ENCODE results near the gene SETD6. TPM values are rescaled to one million over a fixed set of nuclear protein-coding genes. Genes with fewer than 3 reads are reported as not detected.

Gene SETD6
- total RNA-seq, 2 donors from 2014 or later = 37.2 to 42.3 TPM

DNA sequence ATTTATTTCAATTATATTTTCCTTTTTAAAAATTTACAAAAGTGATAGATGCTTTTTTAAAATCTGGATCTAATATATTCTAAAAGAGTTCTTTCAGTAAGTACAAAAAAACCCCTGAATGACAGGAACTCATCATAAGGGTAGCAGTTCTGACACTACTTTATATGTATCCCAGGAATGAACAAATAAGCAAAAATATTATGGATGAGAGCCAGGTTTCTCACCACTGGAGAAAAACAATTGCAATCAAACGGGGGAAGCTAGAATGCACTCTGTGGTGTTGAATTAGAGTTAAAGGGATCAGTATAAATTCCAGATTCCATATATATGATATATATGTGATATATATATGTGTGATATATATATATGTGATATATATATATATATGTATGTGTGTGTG is 38.5 kb upstream of the SETD6 start:
- Mint-ChIP-seq H3K27me3 (ENCODE audit: insufficient read depth) (no peaks in the 10 kb centered on the region), H3K4me3 (no peak overlapping the region), H3K27ac (no peak overlapping the region), H3K36me3 (ENCODE audit: low read depth) (peaks cover 20% of the 10 kb centered on the region), H3K9me3 (peaks cover 5% of the 10 kb centered on the region), H3K4me1 (peaks cover 33% of the 10 kb centered on the region)
- Histone ChIP-seq H3K27ac (ENCODE audit: low read depth, low read length) (no peak overlapping the region), H3K36me3 (ENCODE audit: control insufficient read depth, insufficient read depth, low read length) (peaks cover 8% of the 10 kb centered on the region), H3K27me3 (ENCODE audit: control insufficient read depth, insufficient read depth, low read length, poor library complexity, severe bottlenecking) (no peaks in the 10 kb centered on the region), H3K9me3 (ENCODE audit: control insufficient read depth, low read length) (peaks cover 4% of the 10 kb centered on the region), H3K9ac (ENCODE audit: extremely low read depth, low read length, poor library complexity, severe bottlenecking) (no peak overlapping the region), H3K4me1 (ENCODE audit: control insufficient read depth, insufficient read depth, low read length) (peaks cover 21% of the 10 kb centered on the region), H3K4me3 (ENCODE audit: low read length) (no peak overlapping the region)
- DNase-seq = no peak
- WGBS, 2 experiments (ENCODE audit: insufficient coverage in 1 of 2, insufficient read length in 1 of 2) = 100% methylated on average over 1 of the region's 1 CpG; no CpG with 5 or more reads in 1 of the 2 experiments
- TF ChIP-seq, protein P1, sequence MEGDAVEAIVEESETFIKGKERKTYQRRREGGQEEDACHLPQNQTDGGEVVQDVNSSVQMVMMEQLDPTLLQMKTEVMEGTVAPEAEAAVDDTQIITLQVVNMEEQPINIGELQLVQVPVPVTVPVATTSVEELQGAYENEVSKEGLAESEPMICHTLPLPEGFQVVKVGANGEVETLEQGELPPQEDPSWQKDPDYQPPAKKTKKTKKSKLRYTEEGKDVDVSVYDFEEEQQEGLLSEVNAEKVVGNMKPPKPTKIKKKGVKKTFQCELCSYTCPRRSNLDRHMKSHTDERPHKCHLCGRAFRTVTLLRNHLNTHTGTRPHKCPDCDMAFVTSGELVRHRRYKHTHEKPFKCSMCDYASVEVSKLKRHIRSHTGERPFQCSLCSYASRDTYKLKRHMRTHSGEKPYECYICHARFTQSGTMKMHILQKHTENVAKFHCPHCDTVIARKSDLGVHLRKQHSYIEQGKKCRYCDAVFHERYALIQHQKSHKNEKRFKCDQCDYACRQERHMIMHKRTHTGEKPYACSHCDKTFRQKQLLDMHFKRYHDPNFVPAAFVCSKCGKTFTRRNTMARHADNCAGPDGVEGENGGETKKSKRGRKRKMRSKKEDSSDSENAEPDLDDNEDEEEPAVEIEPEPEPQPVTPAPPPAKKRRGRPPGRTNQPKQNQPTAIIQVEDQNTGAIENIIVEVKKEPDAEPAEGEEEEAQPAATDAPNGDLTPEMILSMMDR (conservative IDR thresholded peaks at IDR 0.05) = no peak

DNA sequence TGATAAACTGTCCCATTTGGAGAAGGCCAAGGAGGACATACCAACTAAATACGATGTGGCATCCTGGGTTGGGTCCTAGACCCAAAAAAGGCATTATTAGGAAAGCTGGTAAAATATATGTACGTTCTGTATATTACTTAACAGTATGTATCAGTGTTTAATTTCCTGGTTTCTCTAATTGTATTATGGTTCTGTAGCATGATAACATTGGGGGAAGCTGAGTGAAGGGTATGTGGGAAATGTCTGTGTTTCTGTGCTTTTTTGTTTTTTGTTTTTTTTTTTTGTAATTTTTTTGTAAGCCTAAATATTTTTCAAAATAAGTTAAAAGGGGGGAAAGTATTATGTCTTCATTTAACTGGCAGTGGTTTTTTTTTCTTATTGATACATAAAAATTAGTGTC is 36.9 kb upstream of the SETD6 start:
- H3K27ac ChIP-seq (ENCODE audit: low read depth, low read length) = no peak overlapping the region
- WGBS, 2 experiments (ENCODE audit: insufficient coverage in 1 of 2, insufficient read length in 1 of 2) = 92 to 94% methylated on average over 2 of the region's 2 CpGs
- DNase-seq = no peak
- H3K4me1 ChIP-seq (ENCODE audit: control insufficient read depth, insufficient read depth, low read length) = peaks cover 9% of the 10 kb centered on the region
- Mint-ChIP-seq H3K27me3 (ENCODE audit: insufficient read depth) (no peaks in the 10 kb centered on the region), H3K4me3 (no peak overlapping the region), H3K4me1 (peaks cover 33% of the 10 kb centered on the region), H3K36me3 (ENCODE audit: low read depth) (peaks cover 20% of the 10 kb centered on the region), H3K27ac (no peak overlapping the region), H3K9me3 (peaks cover 5% of the 10 kb centered on the region)
- H3K9me3 ChIP-seq (ENCODE audit: control insufficient read depth, low read length) = peaks cover 4% of the 10 kb centered on the region
- H3K36me3 ChIP-seq (ENCODE audit: control insufficient read depth, insufficient read depth, low read length) = peaks cover 8% of the 10 kb centered on the region
- no peak overlapping the region for H3K4me3 ChIP-seq (ENCODE audit: low read length)
- H3K27me3 ChIP-seq (ENCODE audit: control insufficient read depth, insufficient read depth, low read length, poor library complexity, severe bottlenecking) = no peaks in the 10 kb centered on the region
- no peak overlapping the region for H3K9ac ChIP-seq (ENCODE audit: extremely low read depth, low read length, poor library complexity, severe bottlenecking)
- TF ChIP-seq, protein P1 (conservative IDR thresholded peaks at IDR 0.05) = no peak

DNA sequence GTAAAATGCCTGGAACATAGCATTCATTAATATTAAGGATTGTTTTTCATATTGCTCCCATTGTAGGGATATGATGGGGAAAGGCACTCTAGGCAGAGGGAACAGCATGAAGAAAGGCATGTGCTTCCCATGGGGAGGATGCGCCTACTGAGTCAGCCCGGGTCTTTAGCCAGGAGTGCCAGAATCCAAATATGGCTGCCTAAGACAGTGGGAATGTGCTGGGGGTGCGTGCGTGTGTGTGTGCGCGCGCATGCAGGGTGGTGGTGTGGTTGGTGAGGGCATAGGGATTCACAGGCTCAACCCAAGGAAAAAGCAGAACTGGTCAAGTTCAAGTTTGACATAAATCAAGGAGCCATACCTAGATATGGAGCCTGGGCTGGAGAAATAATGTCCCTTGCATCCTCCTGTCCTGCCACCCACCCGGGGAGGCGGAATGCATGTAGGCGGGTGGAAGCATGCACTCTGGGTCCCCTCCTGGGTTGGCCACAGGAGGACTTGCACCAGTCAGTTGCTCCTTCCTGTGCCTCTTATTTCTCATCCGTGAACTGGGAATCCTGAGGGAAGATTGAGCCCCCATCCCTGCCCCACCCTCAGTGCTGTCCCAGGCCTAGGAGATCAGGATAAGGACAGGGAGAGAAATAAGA is 34.0 kb upstream of the SETD6 start:
- DNase-seq = no peak
- no peaks in the 10 kb centered on the region for H3K4me1 ChIP-seq (ENCODE audit: control insufficient read depth, insufficient read depth, low read length)
- no peak overlapping the region for H3K9ac ChIP-seq (ENCODE audit: extremely low read depth, low read length, poor library complexity, severe bottlenecking)
- Mint-ChIP-seq H3K36me3 (ENCODE audit: low read depth) (peaks cover 10% of the 10 kb centered on the region), H3K27ac (no peak overlapping the region), H3K4me1 (peaks cover 18% of the 10 kb centered on the region), H3K9me3 (no peaks in the 10 kb centered on the region), H3K4me3 (no peak overlapping the region), H3K27me3 (ENCODE audit: insufficient read depth) (no peaks in the 10 kb centered on the region)
- peaks cover 1% of the 10 kb centered on the region for H3K36me3 ChIP-seq (ENCODE audit: control insufficient read depth, insufficient read depth, low read length)
- 94 to 96% methylated on average over 11 of the region's 11 CpGs for WGBS, 2 experiments (ENCODE audit: insufficient coverage in 1 of 2, insufficient read length in 1 of 2)
- TF ChIP-seq, protein P1 (conservative IDR thresholded peaks at IDR 0.05) = no peak
- H3K27me3 ChIP-seq (ENCODE audit: control insufficient read depth, insufficient read depth, low read length, poor library complexity, severe bottlenecking) = no peaks in the 10 kb centered on the region
- H3K27ac ChIP-seq (ENCODE audit: low read depth, low read length) = no peak overlapping the region
- H3K4me3 ChIP-seq (ENCODE audit: low read length) = no peak overlapping the region
- peaks cover 4% of the 10 kb centered on the region for H3K9me3 ChIP-seq (ENCODE audit: control insufficient read depth, low read length)
